Measurements from ENCODE around the gene WDR5B. TPM values are rescaled to one million over a fixed set of nuclear protein-coding genes. Genes with fewer than 3 reads are reported as not detected.
"Not testable (repeated sequence)": the region's sequence is repeated elsewhere in the genome, so short reads cannot be mapped to it uniquely, and the experiment has no call there.

WDR5B gene
- polyA plus RNA-seq, 1 donor from 2014 or later: 6.9 TPM

- H3K79me2 ChIP-seq (replicated peaks; ENCODE audit: insufficient read depth, low read length): no peaks in the 10 kb centered on the region
- H3K9me2 ChIP-seq (ENCODE audit: insufficient read depth, low read length): no peaks in the 10 kb centered on the region
- no peaks in the 10 kb centered on the region for H3F3A ChIP-seq (ENCODE audit: insufficient read depth, low read length, poor library complexity, severe bottlenecking)
- H3K9me3 ChIP-seq (ENCODE audit: low read length): no peaks in the 10 kb centered on the region
- no peak for TF ChIP-seq RAD21 (conservative IDR thresholded peaks at IDR 0.05)
- TF ChIP-seq MXI1 (conservative IDR thresholded peaks at IDR 0.05; ENCODE audit: poor library complexity, severe bottlenecking): no peak
- TF ChIP-seq EP300 (conservative IDR thresholded peaks at IDR 0.05; ENCODE audit: poor library complexity, severe bottlenecking): no peak
- H3K9ac ChIP-seq (ENCODE audit: low read length): no peak overlapping the region
- H3K27me3 ChIP-seq (ENCODE audit: insufficient read depth, low read depth, low read length): no peaks in the 10 kb centered on the region
- no peak overlapping the region for H3K4me2 ChIP-seq (ENCODE audit: low read length)
- no peak overlapping the region for H2AFZ ChIP-seq (ENCODE audit: low read depth, low read length)
- no peaks in the 10 kb centered on the region for H4K20me1 ChIP-seq (ENCODE audit: insufficient read depth)
- no peak overlapping the region for H3K4me3 ChIP-seq (ENCODE audit: low read length)
- H3K36me3 ChIP-seq (ENCODE audit: insufficient read depth, low read length): no peaks in the 10 kb centered on the region
- H3K27ac ChIP-seq (ENCODE audit: low read length): no peak overlapping the region
Measured at GRCh38 chr3:122374034-122374433, 41.8 kb downstream of the WDR5B start.

GRCh38 chr3:122366379-122366749, 49.5 kb downstream of the WDR5B start:
- H3K36me3 ChIP-seq (ENCODE audit: insufficient read depth, low read length): no peaks in the 10 kb centered on the region
- H3F3A ChIP-seq (ENCODE audit: insufficient read depth, low read length, poor library complexity, severe bottlenecking): no peaks in the 10 kb centered on the region
- H3K4me2 ChIP-seq (ENCODE audit: low read length): no peak overlapping the region
- TF ChIP-seq POLR2AphosphoS5 (IDR thresholded peaks at IDR 0.05) (no peak), EP300 (conservative IDR thresholded peaks at IDR 0.05; ENCODE audit: poor library complexity, severe bottlenecking) (no peak), EZH2 (IDR thresholded peaks at IDR 0.05; ENCODE audit: borderline replicate concordance, insufficient read depth, low read length, poor library complexity, severe bottlenecking) (no peak), RAD21 (conservative IDR thresholded peaks at IDR 0.05) (no peak), SMC3 (conservative IDR thresholded peaks at IDR 0.05; ENCODE audit: poor library complexity) (no peak), REST (IDR thresholded peaks at IDR 0.05; ENCODE audit: borderline replicate concordance) (no peak), TAF1 (IDR thresholded peaks at IDR 0.05; ENCODE audit: low read depth) (no peak), MXI1 (conservative IDR thresholded peaks at IDR 0.05; ENCODE audit: poor library complexity, severe bottlenecking) (no peak), CTCF (IDR thresholded peaks at IDR 0.05; ENCODE audit: poor library complexity, severe bottlenecking) (no peak)
- no peaks in the 10 kb centered on the region for H3K9me2 ChIP-seq (ENCODE audit: insufficient read depth, low read length)
- H3K27me3 ChIP-seq (ENCODE audit: insufficient read depth, low read depth, low read length): no peaks in the 10 kb centered on the region
- H3K27ac ChIP-seq (ENCODE audit: low read length): no peak overlapping the region
- H3K9me3 ChIP-seq (ENCODE audit: low read length): no peaks in the 10 kb centered on the region
- no peak overlapping the region for H3K9ac ChIP-seq (ENCODE audit: low read length)
- no peak overlapping the region for H3K4me3 ChIP-seq (ENCODE audit: low read length)
- no peak overlapping the region for H2AFZ ChIP-seq (ENCODE audit: low read depth, low read length)
- no peaks in the 10 kb centered on the region for H4K20me1 ChIP-seq (ENCODE audit: insufficient read depth)
- no peaks in the 10 kb centered on the region for H3K79me2 ChIP-seq (replicated peaks; ENCODE audit: insufficient read depth, low read length)

- H3K9me2 ChIP-seq (ENCODE audit: insufficient read depth, low read length); H3K4me3 ChIP-seq (ENCODE audit: low read length); H3K9me3 ChIP-seq (ENCODE audit: low read length); H3F3A ChIP-seq (ENCODE audit: insufficient read depth, low read length, poor library complexity, severe bottlenecking); H3K27me3 ChIP-seq (ENCODE audit: insufficient read depth, low read depth, low read length); H3K9ac ChIP-seq (ENCODE audit: low read length); H4K20me1 ChIP-seq (ENCODE audit: insufficient read depth); H2AFZ ChIP-seq (ENCODE audit: low read depth, low read length); H3K27ac ChIP-seq (ENCODE audit: low read length); H3K79me2 ChIP-seq (replicated peaks; ENCODE audit: insufficient read depth, low read length); H3K4me2 ChIP-seq (ENCODE audit: low read length); H3K36me3 ChIP-seq (ENCODE audit: insufficient read depth, low read length): not testable (repeated sequence)
Measured at GRCh38 chr3:122365582-122366378, 50.1 kb downstream of the WDR5B start.

All from neural cell (in vitro differentiated cells).